Stimulated activated CD4-positive, alpha-beta T cell treated with anti-CD3 and anti-CD28 coated beads, Interleukin-1b, Interleukin-23, amount 100 ng/mL, for 1 hour (primary cell): Measurements from ENCODE around the gene DUS4L.

ENCODE experiments used
- DNase-seq, 2 donors: peaks; one replicate each; pipeline ENCODE4 v3.0.0-alpha.2; 2020; ENCODE audit warnings: low read depth in 2 of 2

DUS4L gene

GRCh38 chr7:107579885-107580715 lies 16.3 kb downstream of the DUS4L start, which contains the start of gene BCAP29:
BCAP29 (plus strand) TSS chr7:107580246; CDS start chr7:107580773, 527 bp downstream.
- peak in 1 of 2 donors; percentile 42 for DNase-seq

GRCh38 chr7:107580716-107581383 lies 17.1 kb downstream of the DUS4L start:
- no peak for DNase-seq

GRCh38 chr7:107581387-107582013 lies 17.7 kb downstream of the DUS4L start:
- no peak for DNase-seq

GRCh38 chr7:107582875-107583274 lies 19.1 kb downstream of the DUS4L start:
- DNase-seq: no peak

- DNase-seq: no peak
Observed at GRCh38 chr7:107584716-107585115, 20.9 kb downstream of the DUS4L start.

GRCh38 chr7:107588529-107589130 lies 24.9 kb downstream of the DUS4L start:
- no peak for DNase-seq

- DNase-seq: no peak
Observed at GRCh38 chr7:107591421-107591820, 27.6 kb downstream of the DUS4L start.

- no peak for DNase-seq
Observed at GRCh38 chr7:107592361-107593024, 28.7 kb downstream of the DUS4L start.

GRCh38 chr7:107593025-107593410 lies 29.2 kb downstream of the DUS4L start:
- DNase-seq: no peak

- no peak for DNase-seq
Observed at GRCh38 chr7:107594961-107595737, 31.4 kb downstream of the DUS4L start.

- no peak for DNase-seq
Observed at GRCh38 chr7:107596881-107597581, 33.3 kb downstream of the DUS4L start.

GRCh38 chr7:107597582-107597916 lies 33.8 kb downstream of the DUS4L start:
- no peak for DNase-seq

- no peak for DNase-seq
Observed at GRCh38 chr7:107597953-107598352, 34.2 kb downstream of the DUS4L start.

GRCh38 chr7:107599262-107599661 lies 35.5 kb downstream of the DUS4L start:
- DNase-seq: no peak

GRCh38 chr7:107600816-107601215 lies 37.0 kb downstream of the DUS4L start:
- no peak for DNase-seq

GRCh38 chr7:107605218-107605815 lies 41.5 kb downstream of the DUS4L start:
- no peak for DNase-seq

GRCh38 chr7:107606303-107606702 lies 42.5 kb downstream of the DUS4L start:
- no peak for DNase-seq

GRCh38 chr7:107609811-107610261 lies 46.1 kb downstream of the DUS4L start:
- DNase-seq: no peak

- no peak for DNase-seq
Observed at GRCh38 chr7:107610323-107610722, 46.6 kb downstream of the DUS4L start.

GRCh38 chr7:107613439-107613838 lies 49.7 kb downstream of the DUS4L start:
- no peak for DNase-seq
